COLO668 (cell line): ENCODE results near the gene GCAT.

Experiments
- DNase-seq: peaks from one replicate; lab custom pipeline; 2025; ENCODE audit not compliant: unreplicated experiment; lab: John Stamatoyannopoulos, UW

Gene GCAT

GRCh38 chr22:37831472-37831871 is 23.7 kb downstream of the GCAT start:
- no peak for DNase-seq

DNA sequence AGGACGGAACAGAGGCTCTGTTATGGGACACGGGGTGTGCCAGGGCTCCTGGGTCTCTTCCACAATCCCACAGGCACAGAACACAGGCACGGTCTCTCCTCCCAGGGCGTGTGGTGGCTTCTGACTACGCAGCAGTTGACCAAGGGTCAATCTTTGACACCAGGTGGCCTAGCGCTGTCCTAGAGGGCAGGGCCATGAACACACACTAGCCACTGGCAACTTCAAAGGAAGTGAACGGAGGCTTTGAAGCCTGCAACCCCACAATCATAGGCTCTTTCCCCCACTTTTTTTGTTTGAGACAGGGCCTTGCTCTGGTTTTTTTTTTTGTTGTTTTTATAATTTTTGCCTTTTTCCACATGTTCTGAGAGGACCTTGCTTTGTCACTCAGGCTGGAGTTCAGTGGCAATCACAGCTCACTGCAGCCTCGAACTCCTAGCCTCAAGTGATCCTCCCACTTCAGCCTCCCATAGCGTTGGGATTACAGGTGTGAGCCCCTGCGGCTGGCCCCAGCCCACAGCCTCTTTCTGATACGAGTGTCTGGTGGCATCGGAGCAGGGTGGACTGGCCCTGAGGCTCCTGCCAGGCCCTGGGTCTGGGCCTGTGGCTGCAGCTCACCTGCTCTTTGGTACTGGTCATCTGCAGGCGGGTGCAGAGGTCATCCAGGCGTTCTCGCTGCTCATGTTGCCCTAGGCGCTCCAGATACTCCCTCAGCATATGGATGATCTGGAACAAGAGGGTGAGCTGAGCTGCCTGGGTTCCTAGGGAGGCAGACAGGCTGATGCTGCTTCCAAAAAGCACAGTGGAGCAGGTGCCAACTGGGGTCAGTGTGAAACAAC is 24.5 kb downstream of the GCAT start:
- DNase-seq = no peak

GRCh38 chr22:37842015-37842793 is 34.5 kb downstream of the GCAT start:
- no peak for DNase-seq

- DNase-seq = peak; percentile 81
Observed at GRCh38 chr22:37843741-37844089, 36.0 kb downstream of the GCAT start.

- no peak for DNase-seq
Observed at GRCh38 chr22:37844904-37845329, 37.2 kb downstream of the GCAT start.

GRCh38 chr22:37846433-37846832 is 38.7 kb downstream of the GCAT start:
- DNase-seq = no peak

DNA sequence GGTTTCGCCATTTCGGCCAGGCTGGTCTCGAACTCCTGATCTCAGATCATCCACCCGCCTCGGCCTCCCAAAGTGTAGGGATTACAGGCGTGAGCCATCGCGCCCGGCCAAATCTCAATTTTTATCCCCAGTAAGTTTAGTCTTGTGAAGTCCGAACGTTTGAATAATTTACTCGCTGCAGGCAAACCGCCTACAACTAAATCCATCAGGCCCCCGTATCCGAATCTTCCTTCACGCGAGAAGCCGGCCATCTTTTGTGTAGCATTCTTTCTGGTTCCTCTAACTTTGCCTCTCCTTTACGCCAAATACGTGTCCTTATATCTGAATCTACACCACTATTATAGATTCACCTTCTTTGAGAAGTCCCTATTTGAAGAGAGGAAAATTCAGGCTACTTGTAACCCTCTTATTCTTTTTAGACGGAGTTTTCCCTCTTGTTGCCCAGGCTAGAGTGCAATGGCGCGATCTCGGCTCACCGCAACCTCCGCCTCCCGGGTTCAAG is 40.9 kb downstream of the GCAT start:
- peak; percentile 30 for DNase-seq

DNA sequence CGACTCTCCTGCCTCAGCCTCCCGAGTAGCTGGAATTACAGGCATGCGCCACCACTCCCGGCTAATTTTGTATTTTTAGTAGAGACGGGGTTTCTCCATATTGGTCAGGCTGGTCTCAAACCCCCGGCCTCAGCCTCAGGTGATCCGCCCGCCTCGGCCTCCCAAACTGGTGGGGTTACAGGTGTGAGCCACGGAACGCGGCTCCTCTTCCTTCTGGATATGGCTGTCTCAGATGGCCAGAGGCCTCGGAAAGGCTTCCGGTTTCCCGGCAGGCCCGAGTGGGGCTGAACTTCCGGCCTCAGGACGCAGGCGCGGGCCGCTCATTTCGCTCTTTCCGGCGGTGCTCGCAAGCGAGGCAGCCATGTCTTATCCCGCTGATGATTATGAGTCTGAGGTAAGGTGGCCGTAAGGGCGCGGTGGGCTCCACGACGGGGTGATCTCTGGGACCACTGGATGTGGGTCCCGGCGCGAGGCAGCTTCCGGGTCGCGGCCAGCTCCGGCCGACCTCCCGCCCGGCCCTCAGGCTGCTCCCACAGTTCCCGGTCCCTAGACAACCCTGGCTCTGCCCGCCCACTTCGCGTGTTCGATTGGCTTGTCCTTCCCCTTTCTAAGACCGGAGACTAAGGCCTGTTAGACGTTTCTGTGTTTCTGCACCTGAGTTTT is 41.5 kb downstream of the GCAT start, which contains the start of gene EIF3L:
Gene EIF3L (plus strand): TSS at position 331 of the 663 bp plus-strand sequence. CDS start 31 bp downstream, at position 362.
- peak; percentile 94 for DNase-seq

GRCh38 chr22:37850801-37851200 is 43.1 kb downstream of the GCAT start:
- DNase-seq = no peak

GRCh38 chr22:37852418-37852817 is 44.7 kb downstream of the GCAT start:
- no peak for DNase-seq

DNA sequence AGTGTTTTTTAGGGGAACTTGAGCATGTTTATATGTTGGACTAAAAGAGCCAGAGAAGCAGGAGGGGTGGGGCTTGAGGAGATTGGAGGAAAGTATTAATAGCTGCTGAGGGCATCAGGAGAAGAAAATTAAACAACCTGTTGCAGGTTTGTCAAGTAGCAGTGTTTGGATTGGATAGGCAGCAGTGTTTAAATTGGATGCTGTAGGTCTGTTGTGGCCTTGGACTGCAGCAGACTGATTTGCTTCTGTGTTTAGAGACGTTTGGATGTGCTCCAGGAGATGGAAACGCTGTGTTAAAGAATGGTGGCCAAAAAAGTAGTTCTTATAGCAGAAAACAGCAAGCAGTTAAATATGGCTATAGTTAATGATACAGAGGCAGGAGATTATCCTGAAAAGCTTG is 47.2 kb downstream of the GCAT start:
- DNase-seq = no peak

DNA sequence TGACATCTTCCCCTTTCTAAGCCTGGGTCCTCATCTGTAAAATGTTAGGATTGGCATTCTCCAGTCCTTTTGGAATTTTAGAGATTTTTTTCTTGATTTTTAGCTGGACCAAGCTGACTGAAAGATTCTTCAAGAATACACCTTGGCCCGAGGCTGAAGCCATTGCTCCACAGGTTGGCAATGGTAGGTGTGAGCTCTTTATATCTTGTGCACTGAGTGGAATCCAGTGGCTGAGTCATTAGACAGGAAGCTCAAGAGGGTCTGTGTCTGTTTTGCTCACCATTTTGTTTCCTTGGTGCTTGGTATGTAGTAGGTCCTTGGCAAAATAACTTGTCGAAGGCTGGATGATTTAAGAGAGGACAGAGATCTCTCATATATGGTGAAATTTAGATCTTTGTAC is 47.7 kb downstream of the GCAT start:
- DNase-seq = no peak

DNA sequence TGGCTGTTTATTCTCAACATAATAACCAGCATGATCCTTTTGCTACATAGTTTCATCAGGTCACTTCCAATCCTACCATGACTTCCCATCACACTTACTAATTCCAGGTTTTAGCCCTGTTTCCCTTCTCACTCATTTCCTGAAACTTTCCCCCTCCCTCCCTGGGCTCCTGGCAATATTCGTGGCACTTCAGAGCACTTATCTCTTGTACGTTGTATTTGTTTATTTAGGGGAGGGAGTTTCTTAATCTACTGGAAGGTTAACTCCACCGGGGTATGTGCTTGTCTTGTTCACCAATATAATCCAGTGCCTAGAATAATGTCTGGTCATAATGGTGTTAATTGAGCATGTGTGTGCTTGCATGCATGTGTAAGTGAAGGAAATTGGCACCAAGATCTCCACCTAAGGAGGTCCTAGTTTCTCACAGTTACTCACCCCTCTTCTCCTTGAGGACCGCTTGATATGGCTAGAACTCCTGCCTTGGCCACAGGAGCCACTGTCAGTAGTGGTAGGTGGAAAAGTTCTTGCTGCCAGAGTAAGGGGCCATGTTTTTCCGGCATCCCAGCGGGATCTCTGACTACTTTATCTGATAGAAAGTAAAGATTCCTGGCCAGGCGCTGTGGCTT is 53.2 kb downstream of the GCAT start:
- no peak for DNase-seq

DNA sequence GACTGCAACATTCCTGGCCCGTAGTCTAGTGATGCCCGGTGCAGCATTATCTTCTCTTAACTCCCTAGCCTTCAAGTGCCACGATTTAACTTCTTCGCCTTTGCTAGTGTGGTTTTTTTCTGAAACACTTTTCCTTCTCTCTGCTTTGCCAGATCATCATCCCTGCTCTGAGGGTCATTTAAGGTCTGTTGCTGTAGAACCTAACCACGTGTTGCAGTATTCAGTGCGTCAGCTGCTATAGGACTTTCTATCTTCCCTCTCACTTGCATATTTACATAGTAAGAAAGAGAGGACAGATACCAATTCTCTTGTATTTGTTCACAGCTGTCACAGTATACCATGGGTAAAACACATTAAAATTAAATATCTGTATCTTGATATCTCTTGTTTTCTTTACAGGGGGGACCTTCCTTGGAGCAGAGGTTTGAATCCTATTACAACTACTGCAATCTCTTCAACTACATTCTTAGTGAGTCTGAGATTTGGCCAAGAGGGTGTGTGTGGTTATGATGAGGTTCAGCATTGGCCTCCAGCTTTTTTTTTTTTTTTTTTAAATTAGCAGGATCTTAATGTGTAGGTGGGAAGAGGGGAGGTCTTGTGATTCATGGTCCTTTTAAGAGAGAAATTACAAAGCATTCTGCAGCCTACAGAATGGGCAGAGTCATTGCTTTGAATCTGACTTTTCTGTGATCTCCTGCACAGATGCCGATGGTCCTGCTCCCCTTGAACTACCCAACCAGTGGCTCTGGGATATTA is 55.0 kb downstream of the GCAT start:
- DNase-seq = no peak

- no peak for DNase-seq
Observed at GRCh38 chr22:37865510-37865909, 57.8 kb downstream of the GCAT start.
